Fibroblast of skin of abdomen (primary cell): Measurements from ENCODE around the gene PPM1N.
A peak's percentile ranks its signal among the peaks of the same experiment; 100 is the strongest.

Experiments
- DNase-seq: peaks from one replicate; pipeline ENCODE4 v3.0.0-alpha.2; 2013

PPM1N gene

DNA sequence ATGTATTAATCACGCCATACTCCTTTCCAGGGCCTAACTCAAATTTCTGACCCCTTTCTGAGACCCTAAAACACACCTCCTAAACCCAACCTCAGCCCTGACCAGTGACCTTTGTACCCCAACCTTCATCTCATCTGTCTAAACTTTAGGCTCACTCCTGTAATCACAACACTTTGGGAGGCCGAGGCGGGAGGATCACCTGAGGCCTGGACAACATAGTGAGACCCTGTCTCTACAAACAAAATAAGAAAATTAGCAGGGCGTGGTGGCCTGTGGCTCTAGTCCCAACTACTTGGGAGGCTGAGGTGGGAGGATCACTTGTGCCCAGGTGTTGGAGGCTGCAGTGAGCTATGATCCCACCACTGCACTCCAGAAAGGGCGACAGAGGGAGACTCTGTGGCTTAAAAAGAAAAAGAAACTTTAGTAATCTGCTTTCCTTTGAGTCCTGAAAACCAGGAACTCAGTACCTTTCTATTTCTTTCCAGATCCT lies 6.1 kb upstream of the PPM1N start:
- no peak for DNase-seq

DNA sequence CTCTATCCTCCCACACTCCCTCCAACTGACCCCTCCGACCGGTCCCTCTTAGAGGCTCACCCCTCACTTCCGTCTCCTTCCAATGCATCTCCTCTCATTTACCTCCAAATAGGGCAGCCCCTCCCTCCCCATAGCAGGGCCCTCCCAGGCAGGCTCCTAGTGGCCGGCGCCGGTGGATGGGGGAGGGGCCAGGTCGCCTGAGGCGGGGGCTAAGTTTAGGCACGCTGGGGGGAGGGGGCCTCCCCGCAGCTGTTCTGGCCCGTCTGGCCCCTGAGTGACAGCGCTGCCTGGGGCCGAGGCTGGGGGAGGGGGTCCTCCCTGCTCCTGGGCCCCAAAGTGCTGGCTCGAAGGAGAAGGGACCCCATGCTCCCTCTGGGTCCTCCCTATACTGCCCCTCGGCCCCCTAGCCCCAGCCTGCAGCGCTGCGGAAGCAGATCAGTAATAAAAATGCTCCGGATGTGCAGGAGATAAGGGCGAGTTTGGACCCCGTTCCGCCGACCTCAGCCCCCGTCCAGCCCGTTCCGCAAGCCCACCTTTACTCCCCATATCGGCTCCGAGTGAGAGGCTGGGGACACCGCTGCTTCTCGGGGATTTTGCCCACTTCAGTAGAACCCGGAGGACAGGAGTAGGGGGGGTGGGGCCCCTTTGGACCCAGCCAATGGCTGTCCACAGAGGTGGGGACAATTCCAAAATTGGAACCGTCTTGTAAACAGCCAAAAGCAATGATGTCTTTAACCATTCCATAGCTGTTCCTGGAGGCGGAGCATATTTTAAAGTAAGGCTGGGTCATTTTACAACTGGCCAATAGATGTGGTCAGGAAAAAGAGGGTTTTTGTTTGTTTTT lies 5.4 kb upstream of the PPM1N start:
- DNase-seq, result peak; percentile 54

DNA sequence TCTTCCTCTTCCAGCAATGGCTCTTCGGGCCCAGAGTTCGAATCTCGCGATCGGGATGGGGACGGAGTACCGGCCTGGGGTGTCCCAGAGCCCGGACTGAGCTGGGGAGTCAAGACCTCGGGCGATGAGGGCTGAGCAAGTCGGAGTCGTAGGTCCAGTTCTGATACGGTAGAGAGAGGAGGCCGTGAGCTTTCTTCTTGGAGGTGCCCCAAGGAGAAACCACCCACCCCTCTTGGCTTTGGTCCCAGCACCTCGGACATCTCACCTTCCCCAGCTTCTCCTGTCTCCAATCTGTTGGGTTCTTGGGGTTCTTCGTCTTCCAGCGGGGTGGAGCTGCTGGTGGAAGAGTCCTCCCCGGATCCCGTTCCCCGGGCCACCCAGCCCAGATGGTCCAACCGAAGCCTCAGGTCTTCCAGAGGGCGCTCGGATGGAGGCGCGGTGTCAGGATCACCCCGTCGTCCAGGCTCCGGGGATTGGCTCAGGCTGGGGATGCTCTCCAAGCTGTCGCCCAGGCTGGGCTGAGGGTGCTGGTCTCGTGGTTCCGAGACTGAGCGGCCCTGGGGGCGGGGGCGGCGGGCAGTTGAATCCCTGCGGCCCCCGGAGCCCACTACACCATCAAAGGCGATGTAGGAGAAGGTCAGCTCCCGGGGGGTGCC lies 3.9 kb upstream of the PPM1N start:
- no peak for DNase-seq

DNA sequence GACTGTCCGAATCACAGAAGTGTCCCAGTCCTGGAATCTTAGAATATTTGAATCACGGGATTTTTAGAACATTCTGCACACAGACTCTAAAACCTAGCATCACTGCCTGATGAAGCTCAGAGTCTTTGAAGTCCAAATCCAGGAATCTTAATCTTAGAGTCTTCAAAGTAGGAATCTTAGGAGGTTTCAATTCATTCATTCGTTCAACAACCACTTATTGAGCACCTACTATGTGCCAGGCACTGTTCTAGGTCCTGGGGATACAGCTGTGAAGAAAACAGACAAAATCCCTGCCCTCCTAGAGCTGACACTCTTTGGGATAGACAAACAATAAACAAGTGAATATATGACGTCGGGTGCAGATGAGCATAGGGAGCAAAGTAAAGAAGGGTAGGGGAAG lies 3.1 kb upstream of the PPM1N start:
- DNase-seq, result no peak

DNA sequence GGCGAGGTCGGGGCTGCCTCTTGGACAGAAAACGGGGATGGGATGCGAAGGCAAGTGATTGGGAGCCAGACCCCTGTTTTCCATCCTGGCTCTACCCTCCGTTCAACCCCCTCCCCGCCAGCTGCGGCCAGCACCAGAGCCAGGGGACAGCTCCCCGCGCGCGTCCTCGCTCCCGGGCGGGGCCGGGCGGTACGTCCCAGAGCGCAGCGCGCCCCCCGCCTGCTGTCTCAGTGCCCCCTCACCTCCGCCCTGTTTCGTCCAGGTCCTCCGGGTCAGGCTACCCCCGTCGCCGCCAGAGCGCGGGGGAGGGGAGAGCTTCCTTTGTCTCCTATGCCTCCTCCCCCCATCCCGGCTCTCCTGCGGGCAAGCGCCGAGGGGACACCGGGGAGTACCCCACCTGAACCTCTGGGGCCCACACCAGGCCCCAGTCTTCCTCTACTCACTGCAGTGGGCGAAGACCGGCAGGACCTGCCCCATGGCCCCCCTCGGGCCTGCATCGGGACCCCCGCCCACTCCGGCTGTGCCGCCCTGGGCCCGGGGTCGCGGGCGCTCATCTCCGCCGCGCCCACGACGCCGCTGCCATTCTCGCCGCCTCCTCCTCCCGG lies 1.8 kb upstream of the PPM1N start:
- DNase-seq, result no peak

DNA sequence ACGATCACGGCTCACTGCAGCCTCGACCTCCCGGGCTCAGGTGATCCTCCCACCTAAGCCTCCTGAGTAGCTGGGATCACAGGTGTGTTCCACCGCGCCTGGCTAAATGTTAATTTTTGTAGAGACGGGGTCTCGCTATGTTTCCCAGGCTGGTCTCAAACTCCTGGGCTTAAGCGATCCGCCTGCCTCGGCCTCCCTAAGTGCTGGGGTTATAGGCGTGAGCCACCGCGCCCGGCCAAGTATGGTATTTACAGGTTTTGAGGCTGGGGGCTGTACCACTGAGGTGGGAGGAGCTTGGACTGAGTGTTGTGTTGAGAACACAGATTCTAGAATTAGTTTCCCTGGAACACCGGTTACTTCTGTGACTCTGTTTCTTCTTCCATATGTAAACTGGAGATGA lies 452 bp upstream of the PPM1N start:
- no peak for DNase-seq

DNA sequence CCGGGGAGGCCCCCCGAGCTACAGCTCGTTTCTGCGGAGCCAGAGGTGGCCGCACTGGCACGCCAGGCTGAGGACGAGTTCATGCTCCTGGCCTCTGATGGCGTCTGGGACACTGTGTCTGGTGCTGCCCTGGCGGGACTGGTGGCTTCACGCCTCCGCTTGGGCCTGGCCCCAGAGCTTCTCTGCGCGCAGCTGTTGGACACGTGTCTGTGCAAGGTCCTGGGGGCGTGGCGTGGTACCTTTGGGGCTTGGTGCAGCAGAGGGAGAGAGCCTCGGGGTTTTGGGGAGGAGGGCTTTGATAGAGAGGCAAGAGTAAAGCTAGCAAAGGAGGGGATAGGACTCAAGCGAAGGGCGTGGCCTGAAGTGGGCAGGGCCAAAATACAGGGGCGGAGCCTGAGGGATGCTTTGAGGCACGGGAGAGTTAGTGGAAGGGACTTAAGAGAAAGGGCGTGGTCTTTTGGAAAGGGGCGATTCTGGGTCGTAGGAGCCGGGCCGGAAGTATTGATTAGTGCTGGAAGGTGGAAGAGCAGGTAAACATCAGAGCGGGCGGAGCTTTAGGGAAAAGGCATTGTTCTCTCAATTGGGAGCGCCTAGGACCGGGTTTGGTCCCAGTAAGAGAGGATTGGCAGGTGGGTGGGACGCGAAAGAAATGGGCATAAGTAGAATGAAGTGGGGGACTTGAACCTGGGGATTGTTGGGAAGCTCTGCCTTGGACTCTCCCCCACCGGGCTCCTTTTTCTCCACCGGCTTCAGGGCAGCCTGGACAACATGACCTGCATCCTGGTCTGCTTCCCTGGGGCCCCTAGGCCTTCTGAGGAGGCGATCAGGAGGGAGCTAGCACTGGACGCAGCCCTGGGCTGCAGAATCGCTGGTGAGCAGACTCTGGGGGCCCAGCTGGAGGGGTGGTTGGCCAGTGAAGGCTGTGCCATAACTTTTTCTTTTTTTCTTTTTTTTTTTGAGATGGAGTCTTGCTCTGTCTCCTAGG lies 1.2 kb downstream of the PPM1N start:
- peak; percentile 30 for DNase-seq

DNA sequence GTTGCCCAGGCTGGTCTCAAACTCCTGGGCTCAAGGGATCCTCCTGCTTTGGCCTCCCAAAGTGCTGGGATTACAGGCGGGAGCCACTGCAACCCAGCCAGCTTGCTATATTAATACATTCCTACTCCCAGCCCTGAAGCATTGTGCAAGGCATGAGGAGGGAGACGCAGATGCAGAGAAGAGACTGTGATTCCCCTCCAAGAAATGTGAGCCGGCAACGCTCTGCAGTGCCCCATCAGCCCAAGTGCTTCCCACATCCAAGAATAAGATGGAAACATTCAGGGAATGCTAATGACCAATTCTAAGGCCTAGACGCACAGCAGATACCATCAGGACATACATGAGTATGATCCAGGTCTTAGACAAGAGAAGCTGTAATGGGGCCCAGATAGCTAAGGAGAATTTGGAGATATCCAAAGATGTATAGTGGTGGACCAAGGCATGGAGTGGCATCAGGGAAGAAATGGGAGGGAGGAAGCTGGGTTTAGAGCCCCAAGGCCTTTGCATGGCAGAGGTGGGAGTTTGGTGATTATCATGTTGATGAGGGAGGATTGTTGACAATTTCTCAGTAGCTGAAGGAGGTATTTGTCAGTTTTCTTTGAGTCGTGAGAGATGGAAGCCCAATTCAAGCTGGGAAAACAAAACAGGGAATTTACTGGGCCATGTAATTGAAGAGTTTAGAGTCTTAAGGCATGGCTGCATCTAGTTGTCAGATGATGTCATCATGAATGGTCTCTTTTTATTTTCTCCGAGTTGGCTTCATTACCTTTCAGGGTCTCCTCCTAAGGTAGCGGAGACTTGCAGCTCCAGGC lies 2.9 kb downstream of the PPM1N start:
- peak; percentile 22 for DNase-seq

DNA sequence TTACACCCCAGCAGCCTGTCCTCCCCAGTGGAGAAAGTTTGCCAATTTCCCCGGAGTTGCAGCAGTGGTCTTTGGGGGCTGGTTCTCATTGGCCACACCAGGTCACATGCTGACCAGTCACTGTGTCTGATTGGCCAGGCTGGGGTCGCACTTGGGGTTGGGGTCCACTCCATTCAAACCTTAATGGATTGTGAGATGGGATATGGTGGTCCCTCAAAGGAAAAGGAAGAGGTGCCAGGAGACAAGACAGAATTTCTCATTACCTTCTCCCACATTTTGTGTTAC lies 3.4 kb downstream of the PPM1N start:
- no peak for DNase-seq

DNA sequence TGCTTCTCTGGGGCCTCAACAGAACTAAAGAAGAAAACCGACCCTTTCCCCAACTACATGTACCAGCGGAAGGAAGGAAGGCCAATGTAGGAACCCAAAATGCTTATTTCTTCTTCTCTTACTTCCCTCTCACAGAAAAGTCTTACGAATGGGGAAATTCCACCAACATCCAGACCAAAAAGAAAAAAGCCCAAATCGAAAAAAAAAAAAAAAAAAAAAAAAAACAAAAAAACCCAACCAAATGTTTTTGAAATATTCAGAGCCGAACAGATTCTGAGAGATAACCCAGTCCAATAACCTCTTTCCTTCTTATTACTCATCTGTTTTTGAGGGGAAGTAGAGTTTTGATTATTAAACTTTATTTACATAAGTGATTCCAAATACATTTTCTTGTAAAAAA lies 3.9 kb downstream of the PPM1N start:
- DNase-seq, result no peak

DNA sequence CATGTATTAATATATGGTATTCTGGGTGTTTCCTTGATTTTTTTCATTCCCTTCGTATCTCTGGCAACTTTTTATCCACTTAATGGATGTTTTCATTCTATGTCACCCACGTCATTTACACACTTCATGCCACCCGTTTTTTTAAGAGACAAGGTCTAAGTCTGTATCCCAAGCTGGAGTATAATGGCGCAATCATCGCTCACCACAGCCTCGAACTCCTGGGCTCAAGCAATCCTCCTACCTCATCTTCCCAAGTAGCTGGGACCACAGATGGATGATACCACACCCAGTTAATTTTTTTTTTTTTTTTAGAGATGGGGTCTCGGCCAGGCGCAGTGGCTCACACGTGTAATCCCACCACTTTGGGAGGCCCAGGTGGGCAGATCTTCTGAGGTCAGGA lies 5.7 kb downstream of the PPM1N start:
- DNase-seq, result no peak

DNA sequence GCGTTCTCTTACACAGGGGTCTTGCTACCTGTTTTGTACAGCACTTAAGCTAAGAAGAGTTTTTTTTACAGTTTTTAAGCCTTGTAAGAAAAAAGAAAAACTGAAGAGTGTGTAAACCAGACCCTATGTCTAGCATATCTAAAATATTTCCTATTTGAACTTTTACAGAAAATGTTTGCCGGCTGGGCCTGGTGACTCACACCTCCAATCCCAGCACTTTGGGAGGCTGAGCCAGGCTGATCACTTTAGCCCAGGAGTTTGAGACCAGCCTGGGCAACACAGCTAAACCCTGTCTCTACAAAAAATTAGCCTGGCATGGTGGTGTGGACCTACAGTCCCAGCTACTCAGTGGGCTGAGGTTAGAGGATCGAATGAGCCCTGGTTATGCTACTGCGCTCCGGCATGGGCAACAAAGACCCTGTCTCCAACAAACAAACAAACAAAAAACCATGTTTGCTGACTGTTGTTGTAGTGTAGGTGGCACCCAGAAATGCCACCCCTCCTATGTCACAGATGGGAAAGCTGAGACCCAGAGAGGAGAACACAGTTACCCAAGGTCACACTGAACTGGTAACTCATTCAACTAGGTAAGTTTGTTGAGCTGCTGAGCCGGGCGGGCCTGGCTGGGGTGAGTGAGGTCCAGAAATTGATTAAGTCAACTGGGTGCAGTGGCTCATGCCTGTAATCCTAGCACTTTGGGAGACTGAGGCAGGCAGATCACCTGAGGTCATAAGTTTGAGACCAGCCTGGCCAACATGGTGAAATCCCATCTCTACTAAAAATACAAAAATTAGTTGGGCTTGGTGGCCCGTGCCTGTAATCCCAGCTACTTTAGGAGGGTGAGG lies 7.1 kb downstream of the PPM1N start:
- peak; percentile 51 for DNase-seq

DNA sequence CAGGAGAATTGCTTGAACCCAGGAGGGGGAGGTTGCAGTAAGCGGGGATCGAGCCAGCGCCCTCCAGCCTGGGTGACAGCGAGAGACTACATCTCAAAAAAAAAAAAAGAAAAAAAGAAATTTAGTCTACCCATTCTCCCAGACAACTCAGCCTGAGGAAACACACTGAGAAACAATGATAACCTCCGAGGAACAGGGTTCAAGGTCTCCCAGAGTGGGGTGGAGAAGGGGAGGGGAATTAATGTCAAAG lies 7.7 kb downstream of the PPM1N start:
- DNase-seq, result no peak

DNA sequence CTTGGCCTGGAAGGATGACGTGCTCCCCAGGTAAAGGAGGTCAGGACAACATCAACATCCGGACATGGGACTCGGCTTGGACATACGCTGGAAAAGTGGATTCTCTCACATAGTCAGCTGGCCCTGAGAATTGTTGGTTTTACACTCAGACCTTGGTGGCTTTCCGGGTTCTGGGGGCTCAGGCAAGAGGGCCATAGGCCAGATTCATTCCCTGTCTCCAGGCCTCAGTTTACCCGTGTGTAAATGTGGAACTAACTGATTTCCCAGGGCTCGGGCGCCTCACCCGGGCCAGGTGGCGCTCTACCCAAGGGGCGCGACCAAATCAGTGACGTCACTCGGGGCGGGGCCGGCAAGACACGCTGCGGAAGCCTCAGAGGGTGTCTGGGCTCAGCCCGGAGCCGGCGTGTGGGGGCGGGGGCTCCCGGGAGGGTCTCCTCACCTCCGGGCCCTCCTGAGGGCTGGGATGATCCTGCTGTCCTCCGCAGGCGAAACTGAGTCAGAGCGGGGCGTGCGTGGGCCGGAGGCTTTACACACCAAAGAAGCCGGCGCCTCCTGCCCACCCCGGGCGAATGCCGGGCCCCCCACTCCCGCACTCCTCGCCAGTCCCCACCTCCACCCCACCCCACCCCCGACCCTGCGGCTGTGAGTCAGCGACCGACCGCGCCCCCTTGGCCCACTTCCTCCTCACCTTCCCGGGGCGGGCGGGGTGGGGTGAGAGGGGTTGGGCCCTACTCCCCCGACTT lies 8.2 kb downstream of the PPM1N start:
- peak; percentile 92 for DNase-seq

DNA sequence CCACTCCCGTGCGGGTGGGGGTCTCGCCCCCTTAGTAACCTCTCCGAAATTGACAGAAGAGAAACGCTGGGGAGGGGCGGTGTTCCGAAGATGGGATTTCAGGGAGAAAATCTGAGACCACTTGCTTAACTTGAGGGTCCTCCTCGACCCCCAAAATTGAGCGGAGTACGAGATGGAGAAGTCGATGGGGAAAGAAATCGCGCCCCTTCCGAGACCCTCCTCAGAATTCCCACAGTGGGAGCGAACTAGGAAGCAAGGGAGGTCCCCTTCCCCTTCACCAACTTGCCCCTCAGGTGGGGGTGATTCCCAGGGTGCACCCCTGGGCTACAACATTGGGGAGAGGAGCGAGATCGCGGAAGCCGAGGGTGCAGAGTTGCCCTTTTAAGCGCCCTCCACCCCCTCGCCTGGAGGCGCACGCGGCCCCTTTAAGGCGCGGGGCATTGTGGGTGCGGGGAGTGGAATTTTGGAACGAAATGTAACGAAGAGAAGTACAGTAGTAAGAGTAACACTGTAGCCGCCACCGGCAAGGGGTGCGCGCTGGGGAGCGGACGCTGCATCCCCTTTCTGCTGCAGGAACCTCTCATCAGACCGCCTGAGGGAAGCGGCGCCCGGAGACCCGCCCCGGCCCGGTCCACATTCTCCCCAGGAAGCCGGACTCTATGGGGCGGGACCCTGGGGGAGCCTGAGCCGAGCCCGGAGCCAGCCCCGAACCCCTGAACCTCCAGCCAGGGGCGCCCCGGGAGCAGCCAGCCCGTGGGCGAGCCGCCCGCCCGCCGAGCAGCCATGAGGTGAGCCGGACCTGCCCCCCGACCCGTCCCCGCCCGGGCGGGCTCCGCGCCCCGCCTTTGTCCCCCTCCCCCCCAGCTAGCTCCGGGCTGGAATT lies 9.0 kb downstream of the PPM1N start, which contains the start of gene VASP:
Gene VASP (plus strand): TSS at position 491 of the 883 bp plus-strand sequence. CDS start 293 bp downstream, at position 784.
- peak; percentile 87 for DNase-seq

DNA sequence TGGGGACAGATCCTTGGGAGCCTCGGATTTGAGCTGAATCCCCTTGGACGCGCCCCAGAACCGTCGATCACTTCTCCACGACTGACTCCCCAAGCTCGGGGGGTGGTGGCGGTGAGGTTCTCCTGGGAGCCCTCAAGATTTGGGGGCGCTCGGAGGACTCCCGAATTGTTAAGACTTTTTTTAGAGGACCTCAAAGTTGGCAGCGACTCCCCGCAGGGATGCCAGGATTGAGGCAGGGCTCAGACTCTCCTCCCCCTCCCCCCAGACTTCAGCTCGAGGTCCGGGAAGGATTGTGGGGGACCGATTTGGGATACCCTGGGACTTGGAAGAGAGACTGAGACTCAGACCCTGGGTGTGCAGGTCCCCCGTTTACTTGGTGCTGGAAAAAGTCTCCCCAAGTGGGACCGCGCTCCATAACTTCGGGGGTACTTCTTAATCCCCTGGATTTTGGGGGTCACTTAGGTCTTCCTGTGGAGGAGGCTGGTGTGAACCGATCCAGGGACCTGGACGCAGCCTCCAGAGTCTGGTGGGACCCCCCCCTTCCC lies 9.7 kb downstream of the PPM1N start:
- no peak for DNase-seq

DNA sequence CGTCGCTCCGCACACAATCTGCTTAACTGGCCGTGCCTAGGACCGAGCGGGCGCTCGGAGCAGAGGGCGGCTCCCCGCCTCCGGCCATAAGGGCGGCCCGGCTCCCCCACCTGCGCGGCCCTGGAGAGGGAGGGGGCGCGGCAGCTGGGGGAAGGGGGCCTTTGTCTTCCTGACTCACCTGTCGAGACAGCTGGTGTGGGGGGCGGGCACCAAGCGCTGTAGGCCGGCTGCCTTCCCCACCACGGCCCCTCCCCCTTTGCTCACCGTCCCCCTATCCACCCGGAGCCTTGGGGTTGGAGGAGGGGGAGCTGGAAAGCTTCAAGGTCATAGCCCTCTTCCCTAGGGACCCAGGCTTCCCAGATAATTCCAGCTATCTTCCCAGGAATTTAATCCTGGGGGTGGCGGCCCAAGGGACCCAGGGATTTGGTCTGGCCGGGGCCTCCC lies 10.2 kb downstream of the PPM1N start:
- peak; percentile 39 for DNase-seq

DNA sequence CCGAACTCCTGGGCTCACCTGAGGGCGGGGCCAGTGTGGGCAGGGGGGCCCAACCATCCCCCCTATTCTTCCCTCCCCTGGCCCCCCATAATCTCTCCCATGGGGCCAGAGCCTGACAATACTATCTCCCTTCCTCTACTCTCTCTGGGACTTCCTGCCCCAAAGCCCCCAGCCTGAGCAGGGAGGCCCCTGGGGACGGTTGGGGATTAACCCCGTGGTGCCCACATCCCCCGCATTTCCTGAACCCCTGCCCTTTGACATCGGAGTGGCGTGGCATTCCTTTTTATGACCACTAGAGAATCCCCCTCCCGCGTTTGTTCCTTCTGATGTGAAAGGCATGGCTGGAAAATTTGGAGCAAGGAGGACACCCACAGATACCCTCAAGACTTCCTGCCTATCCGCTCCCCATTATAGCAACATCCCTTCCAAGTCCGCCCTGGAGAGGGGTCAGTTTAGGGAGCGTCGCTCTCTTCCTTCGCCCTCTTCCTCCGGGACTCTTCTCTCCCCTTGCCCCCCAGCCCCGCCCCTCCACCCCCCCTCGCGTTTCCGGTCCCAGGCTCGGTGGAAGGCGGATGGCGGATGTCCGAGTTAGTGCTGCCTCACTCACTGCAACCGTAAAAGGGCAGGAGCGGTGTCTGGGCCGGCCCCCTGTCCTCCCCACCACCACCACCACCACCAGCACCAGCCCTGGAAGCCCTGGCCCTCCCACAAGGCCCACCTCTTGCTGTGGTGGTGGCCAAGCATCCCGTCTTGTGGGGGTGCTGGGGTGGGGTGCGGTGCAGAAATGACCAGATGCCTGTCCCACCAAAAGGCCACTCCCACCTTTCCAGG lies 10.8 kb downstream of the PPM1N start:
- peak; percentile 75 for DNase-seq
